Suppressor macrophage (primary cell): ENCODE data around the gene PTPRD.
A peak's percentile ranks its signal among the peaks of the same experiment; 100 is the strongest.
"Not testable (repeated sequence)": the region's sequence is repeated elsewhere in the genome, so short reads cannot be mapped to it uniquely, and the experiment has no call there.

Source experiments
- DNase-seq, 4 experiments: peaks; one replicate each; pipeline ENCODE4 v3.0.0-alpha.2; 2020 to 2022

Gene PTPRD

DNA sequence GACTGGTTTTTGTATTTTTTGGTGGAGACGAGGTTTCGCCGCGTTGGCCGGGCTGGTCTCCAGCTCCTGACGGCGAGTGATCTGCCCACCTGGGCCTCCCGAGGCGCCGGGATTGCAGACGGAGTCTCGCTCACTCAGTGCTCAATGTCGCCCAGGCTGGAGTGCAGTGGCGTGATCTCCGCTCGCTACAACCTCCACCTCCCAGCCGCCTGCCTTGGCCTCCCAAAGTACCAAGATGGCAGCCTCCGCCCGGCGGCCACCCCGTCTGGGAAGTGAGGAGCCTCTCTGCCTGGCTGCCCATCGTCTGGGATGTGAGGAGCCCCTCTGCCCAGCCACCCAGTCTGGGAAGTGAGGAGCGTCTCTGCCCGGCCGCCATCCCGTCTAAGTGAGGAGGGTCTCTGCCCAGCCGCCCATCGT is 163.6 kb downstream of the PTPRD start:
- DNase-seq = not testable (repeated sequence)

DNA sequence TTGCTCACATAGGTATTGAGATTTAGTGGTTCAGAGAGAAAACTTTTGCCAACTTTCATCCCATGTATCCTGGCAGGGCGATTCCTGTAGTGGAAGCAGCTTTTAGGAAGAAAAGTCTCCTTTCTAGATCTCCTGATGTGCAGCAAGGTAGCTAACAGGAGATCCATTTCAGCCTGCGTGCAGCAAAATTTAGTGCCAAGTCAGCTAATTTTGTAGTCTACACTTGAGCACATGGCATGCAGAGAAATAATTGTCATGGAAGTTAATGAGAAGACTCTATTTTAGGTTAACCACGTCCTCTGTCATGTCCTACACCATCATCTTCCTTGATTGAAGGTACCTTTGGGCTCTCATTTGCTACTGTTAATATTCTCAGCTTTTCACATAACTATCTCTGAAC is 165.8 kb downstream of the PTPRD start:
- DNase-seq = no peak

DNA sequence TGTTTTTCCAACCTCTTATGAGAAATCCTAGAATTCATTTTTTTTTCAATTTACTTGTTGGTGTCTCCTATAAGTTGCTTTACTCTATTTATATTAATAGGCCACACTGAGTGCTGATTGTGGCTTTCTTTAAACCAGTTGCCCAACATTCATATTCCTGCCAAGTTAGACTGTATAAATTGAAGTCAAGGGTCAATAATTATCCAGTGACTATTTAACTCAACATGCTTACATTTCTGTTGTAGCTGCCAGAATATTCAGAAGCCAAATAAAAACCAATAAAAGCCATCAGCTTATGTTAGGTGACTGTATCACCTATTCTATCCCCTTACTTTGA is 169.0 kb downstream of the PTPRD start:
- no peak for DNase-seq

GRCh38 chr9:10443181-10443867 is 169.5 kb downstream of the PTPRD start:
- no peak for DNase-seq

GRCh38 chr9:10438955-10439354 is 173.8 kb downstream of the PTPRD start:
- no peak for DNase-seq

- no peak for DNase-seq
Observed at GRCh38 chr9:10436756-10437155, 176.0 kb downstream of the PTPRD start.

GRCh38 chr9:10434412-10434811 is 178.4 kb downstream of the PTPRD start:
- no peak for DNase-seq

DNA sequence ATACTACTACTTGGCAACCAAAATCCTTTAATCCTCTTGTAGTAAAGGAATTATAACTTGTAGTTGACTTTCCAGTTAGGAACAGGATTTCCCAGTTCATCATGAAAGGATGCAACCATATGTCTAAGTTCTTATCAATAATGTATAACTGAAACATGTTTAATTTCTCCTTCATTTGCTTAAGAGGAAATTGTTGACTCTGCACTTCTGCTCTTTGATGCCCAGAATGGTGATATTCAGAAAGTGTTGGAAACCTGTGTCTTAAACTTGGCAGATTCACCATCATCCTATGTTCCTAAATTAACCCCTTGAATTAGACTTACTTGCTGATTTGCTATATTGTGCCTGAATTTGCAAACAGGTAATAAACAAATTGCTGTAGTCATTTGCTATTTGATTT is 201.5 kb downstream of the PTPRD start:
- no peak for DNase-seq

- no peak for DNase-seq
Observed at GRCh38 chr9:10403283-10403682, 209.5 kb downstream of the PTPRD start.

DNA sequence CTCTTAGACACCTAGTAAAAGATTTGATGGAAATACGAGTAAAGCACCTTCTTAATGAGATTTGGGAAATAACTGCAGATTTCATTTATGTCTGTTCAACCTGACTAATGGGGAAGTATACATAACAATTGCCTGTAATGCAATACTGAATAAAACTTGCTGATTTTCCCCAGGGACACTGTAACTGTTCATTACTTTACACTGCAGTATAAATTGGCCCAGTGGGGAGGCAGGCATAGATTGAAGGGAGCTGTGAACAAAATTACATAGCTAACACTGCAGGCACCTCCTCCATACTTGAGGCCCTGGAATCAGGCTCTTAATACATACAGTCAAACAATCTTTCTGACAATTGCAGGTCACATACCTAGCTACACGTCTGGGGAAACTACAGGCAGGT is 216.2 kb downstream of the PTPRD start:
- DNase-seq = no peak

GRCh38 chr9:10387282-10387681 is 225.5 kb downstream of the PTPRD start:
- DNase-seq = no peak

DNA sequence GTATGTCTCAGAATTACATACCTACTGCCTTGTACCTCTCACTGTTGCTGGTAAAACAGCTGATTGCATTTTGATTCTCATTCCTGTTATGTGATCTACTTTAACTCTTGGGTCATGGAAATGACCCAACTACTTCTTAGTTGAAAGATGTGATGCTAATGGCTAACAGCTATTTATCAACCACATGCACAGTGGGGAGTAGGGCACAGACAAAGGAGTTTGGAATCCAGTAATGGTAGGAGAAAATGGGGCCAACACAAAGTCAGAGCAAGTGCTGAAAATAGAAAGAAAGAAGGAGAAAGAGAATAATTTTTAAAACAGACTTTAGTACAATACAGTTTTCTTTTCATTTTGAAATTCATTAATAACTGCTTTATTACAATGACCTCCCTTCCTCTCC is 241.0 kb downstream of the PTPRD start:
- no peak for DNase-seq

DNA sequence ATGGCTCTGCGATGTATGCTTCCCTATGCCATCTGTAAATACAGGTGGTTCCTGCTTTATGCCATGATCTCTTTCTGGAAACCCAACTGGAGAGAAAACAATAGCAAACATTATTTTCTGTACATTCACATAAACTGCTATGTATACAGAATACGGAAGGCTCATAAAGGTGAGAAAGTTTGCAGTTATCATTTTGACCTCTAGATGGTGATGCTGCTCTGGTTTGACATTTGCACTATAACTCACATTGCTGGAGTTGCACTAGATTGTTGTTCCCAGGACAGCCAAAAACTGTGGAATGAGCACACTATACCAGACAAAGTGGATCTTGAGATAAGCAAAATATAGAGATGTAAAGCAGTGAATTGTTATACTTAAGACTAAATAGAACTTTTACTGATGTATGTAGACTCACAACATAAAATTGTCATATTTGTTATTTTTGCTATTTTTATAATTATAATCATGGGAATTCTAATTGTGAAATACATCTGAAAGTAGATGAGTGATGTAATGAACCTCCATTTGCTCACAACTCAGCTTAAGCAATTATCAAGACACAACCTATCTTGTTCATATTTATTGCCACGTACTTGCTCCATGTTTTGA is 246.5 kb downstream of the PTPRD start:
- peak; percentile 32 to 37 (median 32) for DNase-seq

- DNase-seq = no peak
Observed at GRCh38 chr9:10354591-10354990, 258.2 kb downstream of the PTPRD start.

DNA sequence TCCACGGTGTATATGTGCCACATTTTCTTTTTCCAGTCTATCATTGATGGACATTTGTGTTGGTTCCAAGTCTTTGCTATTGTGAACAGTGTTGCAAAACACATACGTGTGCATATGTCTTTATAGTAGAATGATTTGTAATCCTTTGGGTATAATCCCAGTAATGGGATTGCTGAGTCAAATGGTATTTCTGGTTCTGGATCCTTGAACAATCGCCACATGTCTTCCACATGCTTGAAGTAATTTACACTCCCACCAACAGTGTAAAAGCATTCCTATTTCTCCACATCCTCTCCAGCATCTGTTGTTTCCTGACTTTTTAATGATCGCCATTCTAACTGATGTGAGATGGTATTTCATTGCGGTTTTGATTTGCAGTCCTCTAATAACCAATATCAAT is 267.2 kb downstream of the PTPRD start:
- DNase-seq = not testable (repeated sequence)

DNA sequence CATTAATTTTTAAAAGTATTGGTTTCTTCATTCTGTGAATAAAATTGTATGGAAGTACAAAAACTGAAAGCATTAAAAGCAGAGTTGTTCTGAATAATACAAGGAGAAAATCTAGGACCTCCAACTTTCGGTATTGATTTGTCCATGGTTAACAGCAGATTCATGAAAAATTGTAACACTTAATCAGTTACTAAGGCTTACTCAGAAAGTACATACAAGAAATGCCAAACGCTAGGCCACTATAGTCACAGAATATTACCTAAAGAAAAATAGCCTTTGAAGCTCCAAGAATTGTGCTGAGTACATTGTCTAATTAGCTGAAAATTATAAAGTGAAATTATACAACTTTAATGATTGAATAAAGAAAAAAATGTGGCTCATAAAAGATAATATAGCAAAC is 271.7 kb downstream of the PTPRD start:
- no peak for DNase-seq

GRCh38 chr9:10339152-10339551 is 273.6 kb downstream of the PTPRD start:
- no peak for DNase-seq

DNA sequence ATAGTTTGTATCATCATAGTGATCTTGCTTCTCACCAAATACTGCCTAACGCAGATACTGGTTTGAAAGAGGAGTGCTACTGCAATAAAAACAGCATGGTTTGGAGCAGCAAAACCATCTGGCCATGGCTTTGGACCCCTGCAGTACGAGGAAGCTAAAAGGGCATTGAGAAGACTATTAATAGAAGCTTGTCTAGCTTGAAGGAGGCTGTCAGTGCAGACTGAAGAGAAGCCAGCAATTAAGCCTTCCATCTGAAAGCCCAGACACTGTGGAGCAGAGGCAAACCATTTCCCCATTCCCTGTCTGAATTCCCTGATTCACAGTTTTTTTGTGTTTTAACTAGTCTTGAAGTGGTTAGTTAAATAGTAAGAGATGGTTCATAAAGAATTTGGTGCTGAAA is 281.6 kb downstream of the PTPRD start:
- no peak for DNase-seq

- DNase-seq = no peak
Observed at GRCh38 chr9:10282084-10282483, 330.7 kb downstream of the PTPRD start.

- no peak for DNase-seq
Observed at GRCh38 chr9:10274988-10275387, 337.8 kb downstream of the PTPRD start.

GRCh38 chr9:10274175-10274574 is 338.6 kb downstream of the PTPRD start:
- DNase-seq = no peak

GRCh38 chr9:10272830-10273229 is 340.0 kb downstream of the PTPRD start:
- DNase-seq = no peak

GRCh38 chr9:10268531-10269485 is 344.0 kb downstream of the PTPRD start:
- DNase-seq = peak; percentile 3 to 8 (median 4)
